GM19239 (cell line): Measurements from ENCODE around the gene NTNG1.
A peak's percentile ranks its signal among the peaks of the same experiment; 100 is the strongest.

Experiments
- DNase-seq: peaks from one replicate; pipeline ENCODE4 v3.0.0; 2011; ENCODE audit warnings: low spot score; ENCODE audit not compliant: insufficient read length
- FAIRE-seq: peaks from 2 replicates; lab custom pipeline; 2011; peaks lifted over from hg19 to GRCh38; lab: Jason Lieb, UNC

NTNG1 gene

GRCh38 chr1:107378866-107379265, 238.0 kb downstream of the NTNG1 start:
- DNase-seq (no peak), FAIRE-seq (no peak)

- FAIRE-seq (no peak), DNase-seq (no peak)
These were observed 239.0 kb downstream of the NTNG1 start for GRCh38 chr1:107379826-107380225.

- no peak for FAIRE-seq
- DNase-seq = no peak
These were observed 248.9 kb downstream of the NTNG1 start for GRCh38 chr1:107389410-107390396.

- no peak for FAIRE-seq
- DNase-seq = no peak
These were observed 253.5 kb downstream of the NTNG1 start for GRCh38 chr1:107394301-107394700.

GRCh38 chr1:107401704-107402103, 260.9 kb downstream of the NTNG1 start:
- DNase-seq = no peak
- FAIRE-seq = no peak

- FAIRE-seq = no peak
- no peak for DNase-seq
These were observed 263.9 kb downstream of the NTNG1 start for GRCh38 chr1:107404756-107405155.

- no peak for DNase-seq
- no peak for FAIRE-seq
These were observed 264.4 kb downstream of the NTNG1 start for GRCh38 chr1:107405236-107405635.

- FAIRE-seq (no peak), DNase-seq (no peak)
These were observed 266.2 kb downstream of the NTNG1 start for GRCh38 chr1:107407011-107407410.

GRCh38 chr1:107413546-107413945, 272.7 kb downstream of the NTNG1 start:
- FAIRE-seq = no peak
- no peak for DNase-seq

- DNase-seq = no peak
- no peak for FAIRE-seq
These were observed 273.1 kb downstream of the NTNG1 start for GRCh38 chr1:107413951-107414350.

- no peak for DNase-seq
- no peak for FAIRE-seq
These were observed 273.7 kb downstream of the NTNG1 start for GRCh38 chr1:107414550-107414949.

- DNase-seq (no peak), FAIRE-seq (no peak)
These were observed 274.4 kb downstream of the NTNG1 start for GRCh38 chr1:107415241-107415640.

GRCh38 chr1:107419003-107419402, 278.2 kb downstream of the NTNG1 start:
- DNase-seq (no peak), FAIRE-seq (no peak)

- FAIRE-seq = no peak
- DNase-seq = no peak
These were observed 282.1 kb downstream of the NTNG1 start for GRCh38 chr1:107422901-107423300.

- FAIRE-seq = peak; percentile 86
These were observed 289.8 kb downstream of the NTNG1 start for GRCh38 chr1:107430540-107431228.

GRCh38 chr1:107432108-107432507, 291.3 kb downstream of the NTNG1 start:
- DNase-seq = no peak
- FAIRE-seq = no peak

More at GRCh38 chr1:107430540-107431228, 289.8 kb downstream of the NTNG1 start:
- peak; percentile 9 for DNase-seq

- DNase-seq (no peak), FAIRE-seq (no peak)
These were observed 292.2 kb downstream of the NTNG1 start for GRCh38 chr1:107433068-107433467.

- FAIRE-seq (peak; percentile 64), DNase-seq (no peak)
These were observed 293.0 kb downstream of the NTNG1 start for GRCh38 chr1:107433635-107434360.

- DNase-seq = no peak
- no peak for FAIRE-seq
These were observed 293.5 kb downstream of the NTNG1 start for GRCh38 chr1:107434361-107434693.

- DNase-seq = no peak
- no peak for FAIRE-seq
These were observed 295.9 kb downstream of the NTNG1 start for GRCh38 chr1:107436552-107437241.
